ENCODE results near the gene TMEM119.
A peak's percentile ranks its signal among the peaks of the same experiment; 100 is the strongest.
"Not testable (repeated sequence)": the region's sequence is repeated elsewhere in the genome, so short reads cannot be mapped to it uniquely, and the experiment has no call there.

TMEM119 gene

DNA sequence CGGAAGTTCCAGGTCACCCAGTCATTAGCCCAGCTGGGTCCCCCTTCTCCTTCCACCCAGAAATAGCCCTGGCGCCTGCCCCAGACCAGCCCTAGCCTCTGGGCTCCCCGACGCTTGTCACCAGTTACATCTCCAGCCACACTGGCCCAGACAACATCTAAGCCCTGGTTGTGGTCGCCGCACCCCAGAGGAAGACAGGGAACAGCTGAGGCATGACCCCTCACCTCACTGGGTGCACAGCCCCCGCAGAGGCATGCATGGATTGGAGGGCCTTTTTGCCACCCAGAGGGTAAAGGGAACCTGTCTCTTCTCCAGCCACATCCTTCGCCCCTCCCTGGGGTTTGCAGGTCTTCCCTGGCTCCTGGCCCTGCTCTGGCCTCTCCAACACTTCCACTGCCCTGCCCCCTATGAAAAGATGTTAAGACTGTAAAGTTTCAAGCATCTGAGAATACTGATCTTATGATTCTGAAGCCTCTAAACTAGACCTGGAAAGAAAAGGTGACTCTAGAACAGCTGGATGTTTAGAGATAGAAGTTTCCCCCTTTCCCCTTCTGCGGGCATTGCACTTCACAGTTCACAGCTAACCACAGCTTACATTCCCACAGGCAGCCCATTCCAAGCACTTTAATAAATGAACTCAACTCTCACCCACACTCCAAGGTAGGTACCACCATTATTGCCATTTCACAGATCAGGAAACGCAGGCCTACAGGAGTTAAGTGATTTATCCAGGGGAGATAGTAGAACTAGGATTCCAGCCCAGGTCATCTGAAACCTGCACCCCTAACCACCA lies 14.7 kb downstream of the TMEM119 start:
- DNase-seq (ENCODE audit: low spot score) = peak; percentile 61

GRCh38 chr12:108582509-108582908 lies 15.4 kb downstream of the TMEM119 start:
- DNase-seq (ENCODE audit: low spot score) = no peak

GRCh38 chr12:108581311-108582227 lies 16.3 kb downstream of the TMEM119 start:
- peak; percentile 58 for DNase-seq (ENCODE audit: low spot score)

DNA sequence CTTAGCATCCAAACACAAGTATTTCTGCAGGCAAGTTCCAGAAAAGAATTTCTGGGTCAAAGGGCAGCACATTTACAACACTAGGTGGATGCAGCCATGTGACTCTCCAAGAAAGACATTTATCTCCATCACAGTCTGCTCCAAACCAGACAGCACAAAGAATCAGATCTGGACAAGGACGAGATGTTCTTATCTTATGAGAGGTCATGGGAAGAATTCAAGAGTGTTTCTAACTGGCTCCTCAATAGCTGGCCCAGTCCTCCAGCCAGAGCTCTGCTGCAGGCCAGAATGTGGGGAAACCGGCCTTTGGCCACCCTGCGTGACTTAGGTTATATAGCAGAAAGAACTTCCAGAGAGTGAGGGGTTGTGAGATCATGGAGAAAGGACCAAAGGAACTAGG lies 17.4 kb downstream of the TMEM119 start:
- DNase-seq (ENCODE audit: low spot score) = no peak

DNA sequence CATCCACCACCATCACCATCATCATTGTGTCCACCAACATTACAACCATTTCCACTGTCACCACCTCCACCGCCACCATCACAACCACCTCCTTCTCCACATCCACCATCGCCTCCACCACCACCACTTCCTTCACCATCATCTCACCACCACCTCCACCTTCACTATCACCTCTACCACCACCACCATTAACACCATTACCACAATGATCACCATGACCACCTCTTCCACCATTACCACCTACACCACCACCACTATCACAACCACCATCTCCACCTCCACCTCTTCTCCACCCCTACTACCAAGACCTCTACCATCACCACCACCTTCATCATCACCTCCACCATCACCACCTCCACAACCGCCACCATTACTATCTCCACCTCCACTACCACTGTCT lies 19.1 kb downstream of the TMEM119 start:
- no peak for DNase-seq (ENCODE audit: low spot score)

GRCh38 chr12:108578264-108578663 lies 19.6 kb downstream of the TMEM119 start:
- no peak for DNase-seq (ENCODE audit: low spot score)

- no peak for DNase-seq (ENCODE audit: low spot score)
Measured at GRCh38 chr12:108577458-108577857, 20.4 kb downstream of the TMEM119 start.

DNA sequence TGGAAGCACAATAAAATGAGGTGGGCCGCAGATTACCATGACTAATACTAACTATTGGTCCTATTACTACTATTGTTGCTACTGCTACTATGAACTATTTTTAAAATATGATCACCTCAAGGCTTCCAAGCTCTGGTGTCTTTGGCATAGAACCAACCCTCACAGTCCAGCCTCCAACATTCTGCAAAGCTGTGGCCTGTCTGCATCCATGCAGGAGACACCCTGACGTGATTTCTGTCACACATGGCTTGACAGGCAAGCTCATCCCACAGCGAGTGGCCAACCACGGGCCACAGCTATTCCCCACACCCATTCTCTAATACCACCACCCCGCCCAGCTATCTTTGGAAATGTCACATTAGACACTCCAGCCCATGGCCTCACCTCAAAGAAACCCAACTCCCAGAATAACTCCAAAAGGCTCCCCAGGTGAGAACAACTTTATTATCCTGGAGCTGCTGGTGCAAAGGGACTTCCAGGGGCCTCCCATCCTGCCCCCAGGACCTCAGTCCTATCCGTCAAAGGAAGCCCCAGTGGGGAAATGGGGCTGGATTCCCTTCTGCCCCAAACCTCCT lies 21.1 kb downstream of the TMEM119 start:
- no peak for DNase-seq (ENCODE audit: low spot score)

DNA sequence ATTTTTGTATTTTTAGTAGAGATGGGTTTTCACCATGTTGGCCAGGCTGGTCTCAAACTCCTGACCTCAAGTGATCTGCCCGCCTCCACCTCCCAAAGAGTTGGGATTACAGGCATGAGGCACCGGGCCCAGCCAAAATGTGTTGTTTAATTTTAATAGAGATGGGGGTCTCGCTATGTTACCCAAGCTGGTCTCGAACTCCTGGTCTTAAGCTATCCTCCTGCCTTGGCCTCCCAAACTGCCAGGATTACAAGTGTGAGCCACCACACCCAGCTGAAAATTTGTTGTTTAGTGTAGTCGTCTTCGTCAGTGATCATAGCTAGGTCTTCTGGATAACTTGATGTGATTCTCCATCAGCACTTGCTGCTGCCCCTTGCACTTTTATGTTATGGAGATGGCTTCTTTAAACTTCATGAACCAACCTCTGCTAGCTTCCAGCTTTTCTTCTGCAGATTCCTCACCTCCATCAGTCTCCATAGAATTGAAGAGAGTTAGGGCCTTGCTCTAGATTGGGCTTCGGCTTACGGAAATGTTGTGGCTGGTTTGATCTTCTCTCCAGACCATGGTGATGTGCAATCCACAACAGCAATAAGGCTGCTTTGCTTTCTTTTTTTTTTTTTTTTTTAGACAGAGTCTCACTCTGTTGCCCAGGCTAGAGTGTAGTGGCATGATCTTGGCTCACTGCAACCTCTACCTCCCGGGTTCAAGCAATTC lies 22.5 kb downstream of the TMEM119 start:
- no peak for DNase-seq (ENCODE audit: low spot score)

- DNase-seq (ENCODE audit: low spot score) = not testable (repeated sequence)
Measured at GRCh38 chr12:108574276-108574675, 23.6 kb downstream of the TMEM119 start.

GRCh38 chr12:108573317-108573716 lies 24.6 kb downstream of the TMEM119 start:
- DNase-seq (ENCODE audit: low spot score) = no peak

DNA sequence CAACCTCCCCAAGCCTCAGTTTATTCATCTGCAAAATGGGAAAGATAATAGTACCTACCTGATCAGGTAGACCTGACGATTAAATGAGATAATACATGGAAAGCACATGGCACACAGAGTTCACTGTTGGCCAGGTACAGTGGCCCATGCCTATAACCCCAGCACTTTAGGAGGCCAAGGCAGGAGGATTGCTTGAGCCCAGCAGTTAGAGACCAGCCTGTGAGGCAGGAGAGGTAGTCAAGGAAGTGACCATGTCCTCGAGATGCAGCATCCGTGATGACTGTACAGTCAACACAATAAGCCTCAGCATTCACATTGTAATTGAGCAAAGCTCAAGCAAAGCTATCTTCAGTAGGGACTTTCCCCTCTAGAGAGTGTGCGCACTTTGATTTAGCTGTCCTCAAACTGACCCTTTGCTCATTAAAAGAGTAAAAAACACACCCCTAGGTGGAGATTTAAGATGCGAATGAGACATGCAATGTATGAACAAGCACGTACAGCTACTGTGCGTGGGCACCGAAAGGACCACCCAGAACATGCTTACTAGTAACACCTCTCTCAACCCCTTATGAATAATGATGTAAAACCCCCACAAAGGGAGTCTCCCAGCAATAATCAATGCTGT lies 25.6 kb downstream of the TMEM119 start:
- DNase-seq (ENCODE audit: low spot score) = no peak

DNA sequence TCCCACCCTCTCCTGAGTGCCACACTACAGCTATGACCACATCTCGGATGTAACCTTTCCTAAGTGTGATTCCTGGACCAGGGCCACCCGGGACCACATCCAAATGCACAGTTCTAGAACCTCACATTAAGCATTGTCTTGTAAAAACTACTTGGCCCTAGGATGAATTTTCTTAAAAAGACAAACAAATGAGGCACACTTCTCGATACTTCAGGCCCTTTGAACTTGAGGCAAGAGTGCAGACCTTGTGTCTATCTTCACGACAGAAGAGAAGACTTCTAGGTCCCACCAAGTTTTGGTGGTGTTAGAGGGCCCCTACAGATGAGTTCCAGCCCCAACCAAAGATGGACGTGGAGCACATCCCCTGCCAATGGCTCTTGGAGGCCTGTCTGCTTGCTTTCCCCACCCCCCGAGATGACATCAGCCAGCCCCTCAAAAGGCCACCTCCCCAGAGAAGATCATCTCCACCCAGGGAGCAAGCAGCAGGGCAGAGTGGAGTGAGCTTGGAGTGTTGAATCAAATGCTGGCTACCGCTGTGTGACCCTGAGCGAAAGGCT lies 26.2 kb downstream of the TMEM119 start:
- DNase-seq (ENCODE audit: low spot score) = no peak

DNA sequence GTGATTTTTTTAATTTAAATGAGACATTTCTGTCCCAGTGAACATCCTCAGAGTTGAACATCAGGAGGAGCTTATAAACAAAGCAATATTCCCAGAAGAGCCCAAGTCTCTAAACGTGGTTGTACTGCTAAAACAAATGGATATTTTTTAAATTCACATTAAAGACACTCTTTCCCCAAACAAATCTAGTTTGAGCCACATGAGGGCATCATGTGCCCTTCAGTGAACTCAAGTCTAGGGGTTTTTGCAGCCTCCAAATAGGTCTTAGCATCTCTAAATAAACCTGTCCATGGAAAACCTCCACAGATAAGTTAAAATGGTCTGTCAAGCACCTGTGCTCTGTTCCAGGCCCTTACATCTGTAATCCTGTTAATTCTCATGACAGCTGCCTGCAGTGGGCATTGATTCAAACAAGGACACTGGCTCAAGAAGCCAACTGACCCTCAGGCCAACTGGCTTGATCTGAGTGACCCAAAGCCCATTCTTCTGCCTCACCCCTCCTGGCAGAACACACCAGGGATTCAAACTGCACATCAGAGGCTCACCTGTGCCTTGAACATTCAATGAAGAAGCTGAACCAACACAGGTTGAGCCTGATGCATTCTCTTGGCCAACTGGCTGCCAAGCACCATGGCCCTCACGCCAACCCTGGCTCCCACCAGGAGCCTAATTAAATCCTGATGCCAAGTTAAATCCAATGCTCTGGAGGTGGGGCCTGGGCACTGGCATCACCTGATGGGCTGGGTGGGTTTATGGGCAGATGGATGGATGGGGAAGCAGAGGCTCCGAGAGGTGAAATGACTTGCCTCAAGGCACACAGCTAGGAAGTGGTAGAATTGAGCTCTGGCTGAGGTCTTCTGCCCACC lies 26.9 kb downstream of the TMEM119 start:
- DNase-seq (ENCODE audit: low spot score) = no peak

DNA sequence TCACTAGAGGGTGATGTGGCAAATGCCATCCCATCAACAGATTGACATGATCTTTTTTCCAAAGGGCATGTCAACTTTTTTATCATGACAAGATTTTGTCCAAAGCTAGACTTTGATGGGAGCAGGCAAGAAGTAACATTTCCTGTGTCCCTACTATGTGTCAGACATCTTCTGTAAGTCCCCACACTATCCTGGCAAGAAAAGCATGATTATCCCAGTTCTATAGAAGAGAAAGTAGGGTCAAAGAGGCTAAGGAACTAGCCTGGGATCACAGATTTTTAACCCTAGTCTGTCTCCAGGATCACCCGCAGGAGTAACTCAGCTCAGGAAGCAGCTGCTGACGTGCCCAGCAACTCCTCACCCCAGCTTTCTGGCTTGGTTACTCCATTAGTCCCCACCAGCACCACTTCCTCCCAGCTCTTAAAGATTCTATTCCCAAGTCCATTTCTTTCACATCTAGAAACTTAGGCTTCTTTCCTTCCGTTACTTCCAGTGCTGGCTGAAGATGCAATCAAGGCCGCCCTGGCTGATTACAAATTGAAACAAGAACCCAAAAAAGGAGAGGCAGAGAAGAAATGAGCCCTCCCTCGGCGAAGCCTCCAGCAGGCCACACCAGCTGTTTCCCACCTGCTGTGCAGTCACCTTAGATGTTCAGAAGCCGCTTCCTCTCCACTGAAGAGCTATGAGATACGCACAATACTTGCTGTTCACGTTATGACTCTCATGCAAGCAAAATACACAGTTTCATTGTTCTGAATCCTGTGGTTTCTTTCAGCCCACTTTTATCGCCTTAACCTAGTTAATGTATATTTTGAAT lies 29.3 kb downstream of the TMEM119 start:
- no peak for DNase-seq (ENCODE audit: low spot score)

- no peak for DNase-seq (ENCODE audit: low spot score)
Measured at GRCh38 chr12:108567406-108568337, 30.2 kb downstream of the TMEM119 start.

DNA sequence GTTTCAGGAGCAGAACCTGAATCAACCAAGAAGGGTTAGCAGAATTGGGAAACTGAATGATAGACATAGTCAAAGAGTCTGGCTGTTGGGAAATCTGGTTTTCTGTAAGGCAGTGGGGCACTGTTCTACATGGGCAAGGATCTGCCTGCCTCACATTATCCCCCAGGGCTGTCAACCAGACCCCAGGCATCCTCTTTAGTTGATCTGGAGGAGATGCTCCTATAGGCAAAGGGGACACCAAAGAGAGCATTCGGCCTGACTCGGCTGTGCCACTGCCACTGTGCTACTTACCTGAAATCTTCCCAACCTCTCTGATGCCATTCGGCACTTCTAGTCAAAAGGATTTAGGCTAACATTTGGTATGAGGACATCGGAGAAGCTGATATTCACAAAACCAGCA lies 31.4 kb downstream of the TMEM119 start:
- no peak for DNase-seq (ENCODE audit: low spot score)

DNA sequence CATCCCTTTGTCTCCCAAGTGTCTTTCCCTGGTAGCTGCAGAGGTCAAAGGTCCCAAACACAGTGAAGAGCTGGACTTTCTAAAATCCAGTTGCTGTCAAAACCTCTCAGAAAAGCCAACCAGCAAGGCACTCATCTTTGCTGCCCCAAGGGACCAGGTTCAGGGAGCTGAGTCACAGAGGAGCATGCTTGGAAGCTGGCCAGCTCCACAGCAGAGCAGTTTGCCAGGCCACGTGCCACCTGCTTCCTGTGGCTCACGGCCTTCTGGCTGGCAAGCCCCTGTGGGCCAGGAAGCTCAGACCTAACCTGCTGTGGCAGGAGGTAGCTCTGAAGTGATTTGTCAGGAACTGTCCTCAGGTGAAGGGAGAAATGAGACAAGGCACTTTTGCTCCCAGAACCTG lies 31.9 kb downstream of the TMEM119 start:
- DNase-seq (ENCODE audit: low spot score) = no peak
